WTC11 (cell line): ENCODE results near the gene KICS2.

Source experiments
- CREM ChIP-seq: sonication (generic); formaldehyde crosslinking; IDR thresholded peaks from 2 replicates; pipeline ENCODE4 v1.8.1; 2022; ENCODE audit warnings: mild to moderate bottlenecking, missing genetic modification reagents, moderate library complexity
- E2F1 ChIP-seq: sonication (generic); formaldehyde crosslinking; IDR thresholded peaks from 2 replicates; pipeline ENCODE4 v1.8.0; 2022; ENCODE audit warnings: mild to moderate bottlenecking, missing genetic modification reagents
- GTF2I ChIP-seq: fragments of 250-450 bp; sonication (Bioruptor Pico); conservative IDR thresholded peaks from 2 replicates; pipeline ENCODE4 v1.4.0; 2021; ENCODE audit warnings: mild to moderate bottlenecking
- NR1H2 ChIP-seq: sonication (generic); formaldehyde crosslinking; IDR thresholded peaks from 2 replicates; pipeline ENCODE4 v1.9.0; 2021; ENCODE audit warnings: mild to moderate bottlenecking, moderate library complexity, missing genetic modification reagents
- NR3C1 ChIP-seq: sonication (generic); formaldehyde crosslinking; conservative IDR thresholded peaks from 2 replicates; pipeline ENCODE4 v1.8.1; 2023; ENCODE audit warnings: low read depth, mild to moderate bottlenecking, missing genetic modification reagents
- ZNF138 ChIP-seq: sonication (generic); formaldehyde crosslinking; conservative IDR thresholded peaks from 2 replicates; pipeline ENCODE4 v1.8.1; 2022; ENCODE audit warnings: mild to moderate bottlenecking, moderate library complexity, missing genetic modification reagents
- ZNF317 ChIP-seq: sonication (generic); formaldehyde crosslinking; IDR thresholded peaks from 2 replicates; pipeline ENCODE4 v1.8.1; 2023; ENCODE audit warnings: low read depth, mild to moderate bottlenecking, moderate library complexity, missing genetic modification reagents, borderline replicate concordance
- TF ChIP-seq, protein P1 (sequence below): fragments of 200-600 bp; IDR thresholded peaks from 2 replicates; pipeline ENCODE4 v1.8.0; 2022; ENCODE audit warnings: antibody characterized with exemption
- TF ChIP-seq, protein P2 (sequence below): sonication (generic); formaldehyde crosslinking; IDR thresholded peaks from 2 replicates; pipeline ENCODE4 v1.8.0; 2022; ENCODE audit warnings: mild to moderate bottlenecking, missing genetic modification reagents
- TF ChIP-seq, protein P3 (sequence below): sonication (generic); formaldehyde crosslinking; IDR thresholded peaks from 2 replicates; pipeline ENCODE4 v1.8.1; 2023; ENCODE audit warnings: mild to moderate bottlenecking, missing genetic modification reagents, moderate library complexity
- TF ChIP-seq, protein P4 (sequence below): sonication (generic); formaldehyde crosslinking; IDR thresholded peaks from 2 replicates; pipeline ENCODE4 v1.8.0; 2023; ENCODE audit warnings: missing genetic modification reagents
- TF ChIP-seq, protein P5 (sequence below): sonication (generic); formaldehyde crosslinking; IDR thresholded peaks from 2 replicates; pipeline ENCODE4 v1.8.0; 2022; ENCODE audit warnings: mild to moderate bottlenecking, missing genetic modification reagents
- TF ChIP-seq, protein P6 (sequence below): sonication (generic); formaldehyde crosslinking; IDR thresholded peaks from 2 replicates; pipeline ENCODE4 v1.8.1; 2022; ENCODE audit warnings: mild to moderate bottlenecking, moderate library complexity, missing genetic modification reagents

DNA sequence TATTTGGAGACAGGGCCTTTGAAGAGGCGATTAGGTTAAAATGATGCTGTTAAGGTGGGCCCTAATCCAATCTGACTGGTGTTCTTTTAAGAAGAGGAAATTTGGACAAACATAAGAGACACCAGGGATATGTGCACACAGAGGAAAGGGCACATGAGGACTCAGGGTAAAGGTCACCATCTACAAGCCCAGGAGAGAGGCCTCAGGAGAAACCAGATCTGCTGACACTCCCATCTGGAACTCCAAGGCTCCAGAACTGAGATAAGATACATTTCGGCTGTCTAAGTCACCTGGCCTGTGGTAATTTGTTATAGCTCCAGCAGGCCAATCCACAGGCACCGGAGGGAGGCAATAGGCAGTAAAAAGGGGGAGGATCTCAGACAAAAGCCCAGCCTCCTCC lies 48.6 kb downstream of the KICS2 start:
- TF ChIP-seq, protein P1, sequence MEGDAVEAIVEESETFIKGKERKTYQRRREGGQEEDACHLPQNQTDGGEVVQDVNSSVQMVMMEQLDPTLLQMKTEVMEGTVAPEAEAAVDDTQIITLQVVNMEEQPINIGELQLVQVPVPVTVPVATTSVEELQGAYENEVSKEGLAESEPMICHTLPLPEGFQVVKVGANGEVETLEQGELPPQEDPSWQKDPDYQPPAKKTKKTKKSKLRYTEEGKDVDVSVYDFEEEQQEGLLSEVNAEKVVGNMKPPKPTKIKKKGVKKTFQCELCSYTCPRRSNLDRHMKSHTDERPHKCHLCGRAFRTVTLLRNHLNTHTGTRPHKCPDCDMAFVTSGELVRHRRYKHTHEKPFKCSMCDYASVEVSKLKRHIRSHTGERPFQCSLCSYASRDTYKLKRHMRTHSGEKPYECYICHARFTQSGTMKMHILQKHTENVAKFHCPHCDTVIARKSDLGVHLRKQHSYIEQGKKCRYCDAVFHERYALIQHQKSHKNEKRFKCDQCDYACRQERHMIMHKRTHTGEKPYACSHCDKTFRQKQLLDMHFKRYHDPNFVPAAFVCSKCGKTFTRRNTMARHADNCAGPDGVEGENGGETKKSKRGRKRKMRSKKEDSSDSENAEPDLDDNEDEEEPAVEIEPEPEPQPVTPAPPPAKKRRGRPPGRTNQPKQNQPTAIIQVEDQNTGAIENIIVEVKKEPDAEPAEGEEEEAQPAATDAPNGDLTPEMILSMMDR = no peak
- TF ChIP-seq NR3C1 (CRISPR knock-in tag) (no peak), CREM (CRISPR knock-in tag) (no peak), ZNF317 (CRISPR knock-in tag) (no peak), E2F1 (no peak), GTF2I (CRISPR knock-in tag) (no peak), NR1H2 (CRISPR knock-in tag) (no peak), ZNF138 (CRISPR knock-in tag) (no peak)
- TF ChIP-seq, protein P2, sequence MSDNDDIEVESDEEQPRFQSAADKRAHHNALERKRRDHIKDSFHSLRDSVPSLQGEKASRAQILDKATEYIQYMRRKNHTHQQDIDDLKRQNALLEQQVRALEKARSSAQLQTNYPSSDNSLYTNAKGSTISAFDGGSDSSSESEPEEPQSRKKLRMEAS (CRISPR knock-in tag) = no peak
- TF ChIP-seq, protein P3, sequence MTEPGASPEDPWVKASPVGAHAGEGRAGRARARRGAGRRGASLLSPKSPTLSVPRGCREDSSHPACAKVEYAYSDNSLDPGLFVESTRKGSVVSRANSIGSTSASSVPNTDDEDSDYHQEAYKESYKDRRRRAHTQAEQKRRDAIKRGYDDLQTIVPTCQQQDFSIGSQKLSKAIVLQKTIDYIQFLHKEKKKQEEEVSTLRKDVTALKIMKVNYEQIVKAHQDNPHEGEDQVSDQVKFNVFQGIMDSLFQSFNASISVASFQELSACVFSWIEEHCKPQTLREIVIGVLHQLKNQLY = no peak
- TF ChIP-seq, protein P4, sequence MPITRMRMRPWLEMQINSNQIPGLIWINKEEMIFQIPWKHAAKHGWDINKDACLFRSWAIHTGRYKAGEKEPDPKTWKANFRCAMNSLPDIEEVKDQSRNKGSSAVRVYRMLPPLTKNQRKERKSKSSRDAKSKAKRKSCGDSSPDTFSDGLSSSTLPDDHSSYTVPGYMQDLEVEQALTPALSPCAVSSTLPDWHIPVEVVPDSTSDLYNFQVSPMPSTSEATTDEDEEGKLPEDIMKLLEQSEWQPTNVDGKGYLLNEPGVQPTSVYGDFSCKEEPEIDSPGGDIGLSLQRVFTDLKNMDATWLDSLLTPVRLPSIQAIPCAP (CRISPR knock-in tag) = no peak
- TF ChIP-seq, protein P5, sequence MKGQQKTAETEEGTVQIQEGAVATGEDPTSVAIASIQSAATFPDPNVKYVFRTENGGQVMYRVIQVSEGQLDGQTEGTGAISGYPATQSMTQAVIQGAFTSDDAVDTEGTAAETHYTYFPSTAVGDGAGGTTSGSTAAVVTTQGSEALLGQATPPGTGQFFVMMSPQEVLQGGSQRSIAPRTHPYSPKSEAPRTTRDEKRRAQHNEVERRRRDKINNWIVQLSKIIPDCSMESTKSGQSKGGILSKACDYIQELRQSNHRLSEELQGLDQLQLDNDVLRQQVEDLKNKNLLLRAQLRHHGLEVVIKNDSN (CRISPR knock-in tag) = no peak
- TF ChIP-seq, protein P6, sequence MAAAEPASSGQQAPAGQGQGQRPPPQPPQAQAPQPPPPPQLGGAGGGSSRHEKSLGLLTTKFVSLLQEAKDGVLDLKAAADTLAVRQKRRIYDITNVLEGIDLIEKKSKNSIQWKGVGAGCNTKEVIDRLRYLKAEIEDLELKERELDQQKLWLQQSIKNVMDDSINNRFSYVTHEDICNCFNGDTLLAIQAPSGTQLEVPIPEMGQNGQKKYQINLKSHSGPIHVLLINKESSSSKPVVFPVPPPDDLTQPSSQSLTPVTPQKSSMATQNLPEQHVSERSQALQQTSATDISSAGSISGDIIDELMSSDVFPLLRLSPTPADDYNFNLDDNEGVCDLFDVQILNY (CRISPR knock-in tag) = no peak
